Esophagus muscularis mucosa (tissue), 4 donors: ENCODE results near the gene LGR4. TPM values are rescaled to one million over a fixed set of nuclear protein-coding genes. Genes with fewer than 3 reads are reported as not detected.

Source experiments
- DNase-seq: peaks from one replicate; pipeline ENCODE4 v3.0.0-alpha.2; 2017; ENCODE audit errors: extremely low spot score
- H3K27ac ChIP-seq, 4 donors: fragments of 200-600 bp; sonication (generic); replicated peaks in 1 of 4; 1 replicate in 3 of 4; 2 replicates in 1 of 4; pipeline ENCODE4 v1.5.1; 2016 to 2019; ENCODE audit warnings: mild to moderate bottlenecking in 1 of 4
- H3K27me3 ChIP-seq, 4 donors: fragments of 200-600 bp; sonication (generic); one replicate each; pipeline versions ENCODE4 v1.5.1 to v1.6.0; 2016 to 2019
- H3K36me3 ChIP-seq, 4 donors: fragments of 200-600 bp; sonication (generic); one replicate each; pipeline ENCODE4 v1.5.1; 2016 to 2019
- H3K4me1 ChIP-seq, 4 donors: fragments of 200-600 bp; sonication (generic); one replicate each; pipeline ENCODE4 v1.5.1; 2016 to 2019
- H3K4me3 ChIP-seq, 4 donors: fragments of 200-600 bp; sonication (generic); 1 replicate in 2 of 4; 2 replicates in 2 of 4; pipeline ENCODE4 v1.5.1; 2016 to 2019; ENCODE audit warnings: mild to moderate bottlenecking in 4 of 4, moderate library complexity in 1 of 4
- H3K9me3 ChIP-seq, 4 donors: fragments of 200-600 bp; sonication (generic); 1 replicate in 3 of 4; 2 replicates in 1 of 4; pipeline ENCODE4 v1.5.1; 2016 to 2019
- CTCF ChIP-seq, 3 experiments: fragments of 200-600 bp in 2 of 3; fragments of 450-650 bp in 1 of 3; sonication (generic) in 2 of 3; IDR thresholded peaks; one replicate each; pipeline ENCODE4 v1.5.1; 2017 to 2019; ENCODE audit warnings: antibody characterized with exemption in 3 of 3, mild to moderate bottlenecking in 2 of 3, moderate library complexity in 1 of 3
- EP300 ChIP-seq: sonication (generic); formaldehyde crosslinking; IDR thresholded peaks from one replicate; pipeline ENCODE4 v1.6.1; 2017; ENCODE audit warnings: antibody characterized with exemption
- POLR2A ChIP-seq: fragments of 450-650 bp; IDR thresholded peaks from one replicate; pipeline ENCODE4 v1.6.1; 2017; ENCODE audit warnings: antibody characterized with exemption, moderate library complexity, mild to moderate bottlenecking, low read depth
- POLR2AphosphoS5 ChIP-seq, 2 donors: sonication (generic); formaldehyde crosslinking; IDR thresholded peaks; one replicate each; pipeline ENCODE4 v1.6.1; 2017; ENCODE audit warnings: antibody characterized with exemption in 2 of 2
- WGBS: methylation state at CpG from one replicate; pipeline ENCODE4 v1.1.5; 2018; 5-methylcytosine and 5-hydroxymethylcytosine counted together
- intact Hi-C: fragments of 100-400 bp; cut with DNase I; formaldehyde crosslinking; loops from one replicate; pipeline ENCODE4 v1.15.1; 2023
- total RNA-seq, 4 donors: library from RNA; depleted of rRNA; stranded (reverse); fragments of >200 nt; gene quantifications; one replicate each; pipeline versions ENCODE4 v1.1.0 to v1.2.1, GENCODE V29; 2016

LGR4 gene
- total RNA-seq, 4 donors from 2014 or later = 24.9 to 37.6 (median 27.6) TPM

GRCh38 chr11:27398400-27398770 lies 74.2 kb downstream of the LGR4 start:
- no peak overlapping the region for H3K4me3 ChIP-seq
- H3K27ac ChIP-seq = no peak overlapping the region
- WGBS = 97% methylated on average over 3 of the region's 3 CpGs
- no peaks in the 10 kb centered on the region for H3K9me3 ChIP-seq
- no peak for DNase-seq
- peaks cover 10 to 29% (median 19%) of the 10 kb centered on the region in 4 donors for H3K4me1 ChIP-seq
- intact Hi-C loops = no loop called here
- TF ChIP-seq CTCF (IDR thresholded peaks at IDR 0.05) (no peak), POLR2AphosphoS5 (IDR thresholded peaks at IDR 0.05) (no peak), EP300 (no peak), POLR2A (no peak)
- no peaks in the 10 kb centered on the region for H3K27me3 ChIP-seq
- no peaks in the 10 kb centered on the region for H3K36me3 ChIP-seq

- WGBS = 89% methylated on average over 9 of the region's 9 CpGs
- no peak for DNase-seq
- Histone ChIP-seq H3K4me3 (no peak overlapping the region), H3K27ac (no peak overlapping the region), H3K27me3 (no peaks in the 10 kb centered on the region), H3K36me3 (no peaks in the 10 kb centered on the region), H3K9me3 (no peaks in the 10 kb centered on the region), H3K4me1 (peaks cover 14 to 29% (median 20%) of the 10 kb centered on the region in 4 donors)
- intact Hi-C loops = no loop called here
- TF ChIP-seq EP300 (no peak), CTCF (IDR thresholded peaks at IDR 0.05) (no peak), POLR2AphosphoS5 (IDR thresholded peaks at IDR 0.05) (no peak), POLR2A (no peak)
Measured at GRCh38 chr11:27397624-27398399, 74.8 kb downstream of the LGR4 start.

- Histone ChIP-seq H3K27ac (peak overlapping the region in 1 of 4 donors; percentile 34), H3K36me3 (no peaks in the 10 kb centered on the region), H3K4me3 (no peak overlapping the region), H3K4me1 (peaks cover 16 to 34% (median 25%) of the 10 kb centered on the region in 4 donors), H3K27me3 (no peaks in the 10 kb centered on the region), H3K9me3 (no peaks in the 10 kb centered on the region)
- 88% methylated on average over 3 of the region's 3 CpGs for WGBS
- DNase-seq = no peak
- TF ChIP-seq CTCF (IDR thresholded peaks at IDR 0.05) = no peak
- no peak for TF ChIP-seq EP300
- TF ChIP-seq POLR2AphosphoS5 (IDR thresholded peaks at IDR 0.05) = no peak
- no peak for TF ChIP-seq POLR2A
- intact Hi-C loops = no loop called here
Measured at GRCh38 chr11:27396259-27396839, 76.2 kb downstream of the LGR4 start.

GRCh38 chr11:27395556-27396258 lies 76.9 kb downstream of the LGR4 start:
- intact Hi-C loops = no loop called here
- Histone ChIP-seq H3K4me3 (no peak overlapping the region), H3K36me3 (no peaks in the 10 kb centered on the region), H3K27ac (peak overlapping the region in 1 of 4 donors; percentile 34), H3K27me3 (no peaks in the 10 kb centered on the region), H3K9me3 (no peaks in the 10 kb centered on the region), H3K4me1 (peaks cover 16 to 34% (median 26%) of the 10 kb centered on the region in 4 donors)
- DNase-seq = no peak
- 47% methylated on average over 7 of the region's 7 CpGs for WGBS
- TF ChIP-seq POLR2A (no peak), EP300 (no peak), POLR2AphosphoS5 (IDR thresholded peaks at IDR 0.05) (no peak), CTCF (IDR thresholded peaks at IDR 0.05) (no peak)
